ENCODE measurements around the gene CTSS. TPM values are rescaled to one million over a fixed set of nuclear protein-coding genes. Genes with fewer than 3 reads are reported as not detected.
A peak's percentile ranks its signal among the peaks of the same experiment; 100 is the strongest.

CTSS gene
- total RNA-seq, 2 experiments from 2014 or later: 123 to 127 TPM

DNA sequence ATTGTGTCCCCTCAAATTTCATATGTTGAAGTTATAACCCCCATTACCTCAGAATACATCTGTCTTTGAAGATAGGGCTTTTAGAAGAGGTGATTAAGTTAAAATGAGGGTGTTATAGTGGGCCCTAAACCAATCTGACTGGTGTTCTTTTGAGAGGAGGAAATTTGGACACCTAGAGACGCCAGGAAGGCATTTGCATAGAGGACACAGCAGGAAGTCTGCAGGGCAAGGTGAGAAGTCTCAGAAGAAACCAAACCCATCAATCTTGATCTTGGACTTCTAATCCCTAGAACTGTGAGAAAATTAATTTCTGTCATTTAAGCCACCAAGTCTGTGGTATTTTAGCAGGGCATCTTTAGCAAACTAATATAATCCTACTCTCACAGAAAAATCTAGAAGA, 81.7 kb downstream of the CTSS start:
- Mint-ChIP-seq H3K36me3 (ENCODE audit: low read depth) (peaks cover 27% of the 10 kb centered on the region), H3K27ac (peak overlapping the region; percentile 58), H3K4me1 (peaks cover 14% of the 10 kb centered on the region), H3K4me3 (no peak overlapping the region), H3K9me3 (no peaks in the 10 kb centered on the region), H3K27me3 (no peaks in the 10 kb centered on the region)
- no peak for DNase-seq
- ChIA-PET POLR2A (interaction anchor here (1.0 kb wide), 1 partner anchor 112 kb away, joined by 4 read pairs; no protein-coding TSS in a partner anchor), CTCF (interaction anchor here (0.6 to 1.0 kb wide), 3 partner anchors 10 to 326 kb away, joined by 3 read pairs; partner anchors contain the start of gene GOLPH3L)

Other genes with a start within 250 kb of the CTSS start
- 1 to 10 TPM; 1.4 to 1.6 TPM for gene ADAMTSL4, start 216.4 kb downstream of the CTSS start, total RNA-seq
- 100 to 1,000 TPM; 470 to 472 TPM for gene MCL1, start 186.2 kb downstream of the CTSS start, total RNA-seq
- gene ENSA, start 136.2 kb downstream of the CTSS start, total RNA-seq: 100 to 1,000 TPM; 221 to 223 TPM
- 10 to 100 TPM; 24.8 to 26.5 TPM for gene GOLPH3L, start 68.6 kb downstream of the CTSS start, total RNA-seq
- gene HORMAD1, start 44.9 kb downstream of the CTSS start, total RNA-seq: under 1 TPM in 1 of 2 experiments, not detected in 1; 0.30 TPM
- 1 to 10 TPM; 5.3 to 5.4 TPM for gene CTSK, start 42.5 kb upstream of the CTSS start, total RNA-seq
- 10 to 100 TPM; 39.8 TPM for gene ARNT, start 110.8 kb upstream of the CTSS start, total RNA-seq
- not detected for gene CTXND2, start 121.4 kb upstream of the CTSS start, total RNA-seq
- gene SETDB1, start 160.6 kb upstream of the CTSS start, total RNA-seq: 10 to 100 TPM; 49.5 to 51.5 TPM
- 100 to 1,000 TPM; 177 to 181 TPM for gene CERS2, start 209.1 kb upstream of the CTSS start, total RNA-seq
- gene ANXA9, start 216.5 kb upstream of the CTSS start, total RNA-seq: not detected
- 10 to 100 TPM; 19.9 to 20.5 TPM for gene MINDY1, start 241.1 kb upstream of the CTSS start, total RNA-seq
- gene PRUNE1, start 242.7 kb upstream of the CTSS start, total RNA-seq: 10 to 100 TPM; 13.8 to 16.6 TPM